Stimulated activated CD4-positive, alpha-beta T cell treated with anti-CD3 and anti-CD28 coated beads, Interleukin-2, amount 100 ng/mL, for 4 hours (primary cell): Measurements from ENCODE around the gene SNX33.
"Not testable (repeated sequence)": the region's sequence is repeated elsewhere in the genome, so short reads cannot be mapped to it uniquely, and the experiment has no call there.

Source experiments
- DNase-seq: peaks from one replicate; pipeline ENCODE4 v3.0.0-alpha.2; 2020; ENCODE audit warnings: low read depth

SNX33 gene, protein sequence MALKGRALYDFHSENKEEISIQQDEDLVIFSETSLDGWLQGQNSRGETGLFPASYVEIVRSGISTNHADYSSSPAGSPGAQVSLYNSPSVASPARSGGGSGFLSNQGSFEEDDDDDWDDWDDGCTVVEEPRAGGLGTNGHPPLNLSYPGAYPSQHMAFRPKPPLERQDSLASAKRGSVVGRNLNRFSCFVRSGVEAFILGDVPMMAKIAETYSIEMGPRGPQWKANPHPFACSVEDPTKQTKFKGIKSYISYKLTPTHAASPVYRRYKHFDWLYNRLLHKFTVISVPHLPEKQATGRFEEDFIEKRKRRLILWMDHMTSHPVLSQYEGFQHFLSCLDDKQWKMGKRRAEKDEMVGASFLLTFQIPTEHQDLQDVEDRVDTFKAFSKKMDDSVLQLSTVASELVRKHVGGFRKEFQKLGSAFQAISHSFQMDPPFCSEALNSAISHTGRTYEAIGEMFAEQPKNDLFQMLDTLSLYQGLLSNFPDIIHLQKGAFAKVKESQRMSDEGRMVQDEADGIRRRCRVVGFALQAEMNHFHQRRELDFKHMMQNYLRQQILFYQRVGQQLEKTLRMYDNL

DNA sequence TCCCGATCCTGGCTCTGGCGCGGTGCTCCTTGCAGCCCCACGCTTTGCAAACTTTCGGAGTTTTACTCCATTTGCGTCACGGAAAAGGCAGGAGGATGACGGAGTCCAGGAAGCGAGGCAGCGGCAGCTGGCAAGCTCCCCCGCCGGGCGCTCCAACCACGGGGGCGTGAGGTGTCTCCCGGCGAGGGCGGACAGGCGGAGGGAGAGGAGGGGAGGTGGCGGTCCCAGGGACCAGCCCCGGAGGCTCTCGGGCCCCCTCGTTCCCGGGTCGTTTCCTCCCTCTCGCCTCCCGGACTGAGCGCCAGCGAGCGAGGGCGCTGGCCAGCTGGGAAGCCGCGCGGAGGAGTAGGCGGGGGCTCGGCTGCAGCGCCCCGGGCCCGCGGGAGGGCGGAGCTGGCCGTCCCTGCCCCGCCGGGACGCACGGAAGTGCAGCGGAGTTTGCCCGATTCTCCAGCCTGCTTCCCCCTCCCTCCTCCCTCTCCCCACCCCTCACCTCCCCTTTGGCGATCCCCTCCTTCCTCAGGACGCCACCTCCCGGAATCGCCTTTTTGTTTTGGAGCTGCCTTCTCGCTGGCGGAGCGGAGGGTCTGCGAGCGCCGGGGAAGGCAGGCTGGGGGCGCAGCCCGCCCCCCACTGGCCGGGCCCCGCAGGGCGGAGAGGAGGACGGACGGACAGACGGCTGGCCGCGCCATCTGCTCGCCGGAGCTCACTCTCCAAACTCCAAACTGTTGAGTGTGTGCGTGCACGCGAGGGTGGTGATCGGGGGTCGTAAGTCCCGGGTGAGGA, at the start of gene SNX33:
Gene SNX33 (plus strand): TSS at position 543 of the 786 bp plus-strand sequence. CDS start 1,191 bp downstream, outside the sequence.
- DNase-seq = peak; percentile 61

DNA sequence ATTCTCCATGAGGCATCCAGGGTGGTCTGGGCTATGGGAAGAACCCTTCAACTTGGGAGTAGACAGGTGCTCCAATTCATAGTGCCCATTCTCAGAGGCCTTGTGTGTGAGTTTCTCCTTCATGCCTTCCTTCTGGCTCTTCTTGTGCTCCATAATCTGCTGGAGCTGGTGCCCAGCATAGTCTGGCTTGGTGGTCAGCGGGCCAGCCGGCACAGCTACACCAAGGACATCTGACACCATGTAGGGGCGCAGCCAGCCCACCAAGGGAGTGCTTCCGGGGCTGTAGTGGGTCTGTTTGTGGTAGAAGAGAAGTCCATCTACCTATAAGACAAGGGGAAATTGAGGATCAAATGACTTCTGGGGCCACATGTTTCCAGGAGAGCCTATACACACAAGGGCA, 49.4 kb upstream of the SNX33 start:
- no peak for DNase-seq

DNA sequence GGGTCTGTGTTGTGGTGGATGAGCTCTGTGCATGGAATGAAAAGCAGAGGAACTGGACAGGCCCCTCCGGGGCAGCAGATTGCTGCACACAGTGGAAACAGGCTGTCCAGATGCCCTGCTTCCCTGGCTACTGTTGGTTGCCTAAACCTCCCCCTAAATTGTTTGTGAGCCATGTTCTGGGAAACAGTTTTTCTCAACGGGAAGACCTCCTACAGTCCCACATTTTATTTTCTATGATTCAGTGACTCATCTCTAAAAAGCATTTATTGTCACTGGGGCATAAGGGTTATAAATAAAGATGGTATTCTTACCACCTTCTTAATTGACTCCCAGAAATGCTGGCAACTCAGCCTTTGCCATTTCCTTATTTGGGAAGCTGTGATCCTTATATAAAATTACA, 48.3 kb upstream of the SNX33 start:
- DNase-seq = no peak

DNA sequence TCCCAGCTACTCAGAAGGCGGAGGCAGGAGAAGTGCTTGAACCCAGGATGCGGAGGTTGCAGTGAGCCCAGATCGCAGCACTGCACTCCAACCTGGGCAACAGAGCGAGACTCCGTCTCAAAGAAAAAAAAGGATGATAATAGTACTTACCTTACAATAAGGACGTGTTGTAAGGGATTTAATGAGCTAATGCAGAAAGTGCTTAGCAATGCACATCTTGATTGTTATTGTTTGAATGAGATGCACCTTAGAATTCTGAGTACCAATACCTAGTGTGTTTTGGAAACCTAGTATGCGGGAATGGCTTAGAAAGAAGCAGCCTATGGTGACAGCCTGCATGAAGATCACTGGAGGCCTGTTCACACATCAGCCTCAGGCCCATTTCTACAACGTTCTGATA, 41.7 kb upstream of the SNX33 start:
- DNase-seq = no peak

DNA sequence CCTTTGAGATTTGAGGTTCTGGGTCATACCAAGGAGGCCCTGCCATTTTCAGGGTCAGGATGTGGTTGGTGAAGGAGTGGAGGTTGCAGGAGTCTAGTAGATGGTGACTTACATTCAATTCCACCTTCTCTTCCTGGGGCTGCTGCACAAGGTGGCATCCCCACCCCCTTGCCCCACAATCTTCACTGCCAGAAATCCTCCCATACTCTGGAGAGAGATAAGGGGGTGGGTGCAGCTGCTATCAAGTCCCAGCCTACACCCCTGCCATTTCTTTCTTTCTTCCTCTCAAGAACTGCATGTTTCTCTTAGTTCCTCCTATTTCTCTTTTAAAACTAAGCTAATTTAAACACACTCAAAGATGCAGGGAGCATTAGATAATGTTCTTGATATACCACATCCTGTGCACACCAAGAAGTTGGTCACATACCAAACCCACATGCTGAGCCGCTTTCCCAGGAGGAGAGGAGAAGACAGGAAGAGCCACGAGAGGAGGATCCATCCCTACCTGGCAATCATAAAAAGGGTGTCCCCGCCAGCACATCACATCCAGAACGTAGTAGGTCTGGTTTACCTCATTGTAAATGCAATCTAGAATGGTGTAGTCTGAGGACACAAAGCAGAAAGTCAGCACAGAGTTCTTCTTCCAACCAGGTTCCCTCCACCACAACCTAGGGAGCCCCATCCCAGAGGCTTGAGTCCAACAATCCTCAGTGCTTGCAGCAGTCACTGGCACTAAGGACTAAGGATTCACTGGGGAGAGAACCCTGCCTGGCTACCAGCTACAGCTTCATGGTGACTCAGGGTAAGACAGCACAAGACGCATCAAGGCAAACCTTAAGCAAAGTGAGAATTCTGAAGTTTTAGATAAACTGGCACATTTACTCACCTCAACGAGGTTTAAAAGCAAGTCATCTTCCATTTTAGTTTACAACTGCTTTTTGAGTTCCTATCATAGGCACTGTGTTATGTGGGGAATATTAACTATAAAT, 40.7 kb upstream of the SNX33 start:
- no peak for DNase-seq

DNA sequence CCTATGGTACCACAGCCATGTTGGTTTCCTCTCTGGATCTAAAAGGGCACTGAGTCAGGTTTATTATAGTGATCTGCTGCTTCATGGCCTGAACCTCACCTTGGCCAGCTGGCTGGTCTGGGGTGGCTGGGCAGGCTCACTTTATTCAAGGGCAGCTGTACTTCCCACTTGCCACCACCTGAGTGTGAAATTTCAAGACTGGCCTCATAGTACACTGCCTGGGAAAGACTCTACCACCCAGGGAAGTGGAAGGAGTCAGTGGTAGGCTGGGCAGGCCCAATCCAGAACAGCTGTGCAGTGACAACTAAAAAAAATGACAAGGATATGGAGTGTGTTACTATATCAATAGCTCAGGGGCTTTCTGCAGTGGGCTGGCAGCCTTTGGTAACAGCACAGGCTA, 30.9 kb upstream of the SNX33 start:
- DNase-seq = no peak

DNA sequence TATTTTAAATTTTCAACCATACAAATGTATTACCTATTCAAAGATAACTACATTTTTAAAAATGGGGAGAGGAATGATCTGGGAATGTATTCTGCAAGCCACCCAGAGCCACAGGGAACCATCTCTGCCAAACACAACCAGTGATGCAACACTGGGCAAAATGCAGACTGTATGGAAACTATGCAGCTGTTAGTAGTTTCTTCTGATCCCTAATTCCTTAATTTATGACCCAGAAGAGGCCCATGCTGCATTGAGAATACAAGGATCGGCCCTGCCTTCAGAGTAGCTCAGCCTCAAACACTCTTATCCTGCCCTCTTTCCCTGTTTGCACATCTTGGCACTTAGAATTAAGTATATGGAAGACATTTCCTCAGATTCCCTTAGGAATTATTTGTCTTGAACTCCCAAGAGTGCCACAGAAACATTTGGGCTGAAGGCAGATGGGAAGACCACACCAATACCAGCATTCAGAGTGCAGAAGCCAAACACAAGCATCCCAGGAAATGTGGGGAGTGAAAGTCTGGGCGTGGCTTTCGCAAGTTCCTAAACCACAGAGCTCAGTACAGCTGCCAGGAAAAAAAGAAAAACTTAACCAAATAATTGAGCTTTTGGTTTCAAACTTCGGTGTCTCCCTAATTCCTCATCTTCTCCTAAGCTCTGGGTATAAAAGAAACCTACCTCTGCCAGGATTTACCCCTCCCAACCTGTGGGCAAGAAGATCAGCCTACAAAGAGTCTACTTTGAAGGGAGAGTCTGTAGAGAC, 27.5 kb upstream of the SNX33 start:
- no peak for DNase-seq

DNA sequence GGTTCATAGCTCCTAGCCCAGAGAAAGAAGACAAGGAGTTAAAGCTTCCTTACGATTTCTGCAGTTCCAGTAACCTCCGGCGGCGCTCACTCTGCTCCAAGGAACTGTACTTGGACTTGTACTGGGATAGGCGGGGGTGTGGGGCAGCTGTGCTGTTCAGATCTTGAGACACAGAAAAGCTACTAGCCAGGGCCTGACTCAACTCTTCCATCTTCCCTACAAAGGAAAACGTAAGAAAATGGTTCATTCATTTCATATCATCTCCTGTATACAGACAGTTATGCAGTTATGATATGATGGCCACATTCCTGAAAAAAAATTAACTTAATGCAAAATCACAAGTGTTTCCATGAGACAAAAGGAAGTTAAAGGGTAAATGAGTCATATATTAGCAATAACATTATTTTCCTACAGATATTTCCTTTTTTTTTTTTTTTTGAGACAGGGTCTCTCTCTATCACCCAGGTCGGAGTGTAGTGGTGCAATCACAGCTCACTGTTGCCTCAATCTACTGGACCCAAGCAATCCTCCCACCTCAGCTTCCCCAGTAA, 26.8 kb upstream of the SNX33 start:
- no peak for DNase-seq

DNA sequence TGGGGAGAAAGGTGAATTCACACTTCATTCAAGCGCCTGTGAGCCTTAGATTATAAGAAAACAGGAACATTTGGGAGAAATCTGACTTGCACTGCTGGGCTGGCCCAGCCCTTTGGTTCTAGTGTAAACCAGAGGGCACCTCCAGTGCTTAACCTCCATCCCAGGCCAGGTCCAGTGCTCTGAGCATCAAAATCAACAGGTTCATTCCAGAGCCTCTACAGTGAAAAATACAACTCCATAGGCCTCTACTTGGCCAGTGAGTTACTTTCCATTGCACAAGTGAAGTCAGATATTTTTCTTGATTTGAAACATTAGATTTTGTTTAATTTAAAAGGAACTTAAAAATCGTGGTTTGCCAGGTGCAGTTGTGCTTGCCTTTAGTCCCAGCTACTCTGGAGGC, 25.2 kb upstream of the SNX33 start:
- no peak for DNase-seq

DNA sequence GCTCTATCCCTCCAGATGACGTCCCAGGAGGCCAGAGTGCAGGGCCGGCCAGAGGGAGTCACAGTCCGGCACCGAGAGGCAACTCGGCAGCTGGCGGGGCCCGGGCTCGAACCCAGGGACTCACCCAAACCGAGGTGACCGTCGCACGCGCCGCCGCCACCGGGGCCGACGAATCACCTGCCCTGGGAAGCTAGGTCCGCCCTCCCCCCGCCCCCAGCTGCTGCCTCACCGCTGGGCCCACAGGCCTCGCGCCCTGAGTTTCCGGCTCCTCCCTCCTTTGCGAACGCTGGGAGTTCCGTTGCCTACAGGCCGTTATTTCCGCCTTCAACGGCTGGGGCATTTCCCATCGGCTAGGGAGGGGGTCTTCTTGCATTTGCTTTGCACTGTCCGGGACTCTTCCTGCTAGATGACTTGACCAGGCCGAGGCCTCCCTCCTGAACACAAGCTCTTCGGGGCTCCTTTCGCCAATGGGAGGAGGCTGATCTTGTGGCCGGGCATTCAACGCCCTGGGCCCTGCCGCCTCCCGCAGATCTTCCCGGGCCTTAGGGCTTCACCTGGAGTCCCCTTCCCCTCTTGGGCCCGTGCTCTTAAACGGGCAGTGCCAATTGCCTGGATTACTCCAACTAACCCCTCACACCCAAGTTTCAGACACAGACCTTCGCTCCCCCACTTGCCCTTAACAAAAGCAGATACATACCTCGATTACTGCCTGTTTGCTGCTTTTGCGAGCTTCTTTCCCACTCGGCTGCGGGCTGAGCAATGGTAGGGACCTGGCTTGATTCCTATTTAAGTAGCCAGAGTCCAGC, 22.0 kb upstream of the SNX33 start, which contains the start of gene SNUPN:
Gene SNUPN (minus strand): TSS at position 184 of the 806 bp plus-strand sequence. CDS start 4,674 bp downstream, outside the sequence.
- DNase-seq = peak; percentile 91

DNA sequence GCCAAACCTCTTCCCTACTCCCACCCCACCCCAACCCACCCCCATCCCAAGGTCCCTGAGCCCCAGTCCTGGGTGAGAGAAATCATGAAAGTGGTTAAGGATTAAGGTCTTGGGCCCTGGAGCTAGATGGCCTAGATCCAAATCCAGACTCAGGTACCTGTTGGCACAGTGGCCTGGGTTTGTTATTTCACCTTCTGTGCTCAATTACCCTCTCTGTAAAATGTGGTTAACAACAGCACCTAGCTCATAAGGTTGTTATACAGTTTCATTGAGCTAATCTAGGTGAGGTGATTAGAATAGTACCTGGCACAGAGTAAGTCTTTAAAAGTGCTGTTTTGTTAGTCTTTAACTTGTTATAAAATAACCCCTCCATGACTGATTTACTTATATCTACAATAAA, 15.8 kb upstream of the SNX33 start:
- no peak for DNase-seq

DNA sequence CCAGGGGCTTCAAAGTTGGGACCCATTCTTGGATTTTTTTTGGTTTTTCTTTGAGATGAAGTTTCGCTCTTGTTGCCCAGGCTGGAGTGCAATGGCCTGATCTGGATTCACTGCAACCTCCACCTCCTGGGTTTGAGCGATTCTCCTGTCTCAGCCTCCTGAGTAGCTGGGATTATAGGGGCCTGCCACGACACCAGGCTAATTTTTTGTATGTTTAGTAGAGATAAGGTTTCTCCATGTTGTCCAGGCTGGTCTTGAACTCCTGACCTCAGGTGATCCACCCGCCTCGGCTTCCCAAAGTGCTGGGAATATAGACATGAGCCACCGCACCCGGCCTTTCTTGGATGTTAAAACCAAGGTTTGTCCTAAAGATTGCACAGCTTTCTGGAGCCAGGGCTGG, 13.8 kb upstream of the SNX33 start:
- DNase-seq = not testable (repeated sequence)

DNA sequence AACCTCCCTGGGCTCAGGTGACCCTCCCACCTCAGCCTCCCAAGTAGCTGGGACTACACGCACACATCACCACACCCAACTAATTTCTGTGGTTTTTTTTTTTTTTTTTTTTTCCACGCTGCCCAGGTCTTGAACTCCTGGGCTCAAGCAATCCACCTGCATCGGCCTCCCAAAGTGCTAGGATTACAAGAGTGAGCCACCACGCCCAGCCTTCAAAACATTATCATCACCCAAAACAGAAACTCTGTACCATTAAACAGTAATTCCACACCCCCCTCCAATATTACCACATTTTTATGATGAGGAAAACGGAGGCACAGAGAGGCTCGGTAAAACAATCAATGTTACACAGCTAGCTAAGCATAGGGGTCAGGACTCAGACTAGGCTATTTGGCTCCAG, 11.7 kb upstream of the SNX33 start:
- no peak for DNase-seq

DNA sequence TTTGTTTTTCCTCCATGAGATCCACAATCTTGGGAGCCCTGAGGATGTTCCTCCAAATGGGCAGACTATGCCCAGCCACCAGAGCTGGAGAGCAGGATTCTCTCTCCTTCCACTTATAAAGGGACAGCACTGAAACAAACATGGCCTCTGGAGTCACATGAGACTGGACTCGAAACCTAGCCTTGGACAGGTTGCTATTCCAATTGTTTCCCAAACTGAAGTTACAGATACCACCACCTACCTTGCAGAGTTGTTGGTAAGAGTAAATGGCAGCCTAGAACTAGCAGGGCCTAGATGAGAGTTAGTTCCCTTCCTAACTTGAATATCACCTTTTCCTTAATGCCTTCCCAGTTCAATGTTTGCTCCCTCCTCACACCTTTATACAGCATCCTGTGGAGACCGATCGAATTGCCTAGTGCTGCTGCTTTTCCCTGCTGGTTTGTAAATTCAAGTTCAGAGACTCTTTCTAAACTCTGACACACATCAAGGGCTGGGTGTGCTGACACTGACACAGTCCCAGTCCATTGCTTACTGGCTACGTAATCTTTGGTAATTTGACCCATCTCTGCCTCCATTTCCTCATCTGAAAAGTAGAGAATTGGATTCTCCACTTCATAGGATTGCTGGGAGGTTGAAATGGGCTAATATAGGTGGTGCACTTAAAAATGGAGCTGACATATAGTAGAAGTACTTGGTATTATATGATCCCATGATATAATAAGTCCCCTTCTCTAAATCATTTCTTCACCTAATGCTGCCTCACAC, 10.3 kb upstream of the SNX33 start:
- DNase-seq = no peak

DNA sequence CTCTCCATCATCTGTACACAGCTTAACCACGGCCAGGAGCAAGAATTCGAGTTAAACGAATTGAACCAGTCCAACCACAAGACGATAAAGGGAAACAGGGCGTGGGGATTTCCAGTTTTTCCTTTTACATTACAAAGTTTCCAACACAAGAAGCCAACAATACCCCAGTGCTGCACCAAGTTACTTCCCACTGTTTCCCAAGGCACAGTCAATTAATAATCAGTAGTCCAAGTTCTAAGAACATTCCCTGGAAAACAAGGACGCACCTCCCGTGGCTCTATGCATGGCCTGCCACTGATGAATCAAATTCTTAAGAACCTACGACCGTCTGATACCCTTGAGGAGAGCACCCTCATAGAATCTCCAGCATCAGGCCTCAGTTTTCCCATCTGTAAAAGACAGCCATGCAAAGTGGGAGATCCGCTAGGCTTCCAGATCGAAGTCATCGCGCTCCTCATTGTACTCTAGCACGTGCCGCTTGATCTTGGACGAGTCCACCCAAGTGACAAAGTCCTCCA, 8.5 kb upstream of the SNX33 start:
- DNase-seq = no peak

DNA sequence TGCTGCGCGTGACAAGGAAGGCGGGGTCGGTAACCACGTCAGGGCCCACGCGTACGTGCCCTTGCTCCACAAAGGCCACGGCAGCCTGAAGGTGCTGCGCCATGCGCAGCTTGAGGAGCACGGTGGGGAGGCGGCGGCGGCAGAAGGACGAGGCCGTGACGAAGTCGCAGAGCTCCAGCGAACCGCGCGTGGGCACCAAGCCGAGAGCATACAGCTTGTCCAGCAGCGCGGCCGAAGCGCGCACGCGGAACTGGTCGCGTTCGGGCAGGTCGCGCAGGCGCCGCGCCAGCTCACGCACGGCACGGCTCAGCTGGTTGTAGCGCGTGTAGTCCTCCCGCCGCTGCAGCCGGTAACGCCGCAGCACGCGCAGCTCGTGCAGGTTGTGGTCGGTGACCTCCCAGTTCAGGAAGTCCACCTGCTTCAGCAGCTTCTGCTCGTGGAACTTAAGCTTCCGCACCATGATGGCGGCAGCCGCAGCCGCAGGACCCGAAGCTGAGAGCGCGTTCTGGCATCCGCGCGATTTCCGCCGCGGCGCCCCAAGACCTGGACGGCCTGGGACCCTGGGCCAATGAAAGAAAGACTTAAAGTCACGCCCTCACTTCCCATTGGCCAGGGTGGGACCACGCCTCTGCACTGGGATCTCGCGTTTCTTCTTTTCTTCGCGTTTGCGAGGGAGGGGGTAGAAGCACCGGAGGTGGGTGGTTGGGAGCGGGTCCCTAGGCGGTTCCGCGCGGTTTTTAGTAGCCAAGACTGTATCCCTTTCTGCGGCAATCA, 7.8 kb upstream of the SNX33 start, which contains the start of gene IMP3:
Gene IMP3 (minus strand): TSS at position 516 of the 774 bp plus-strand sequence. CDS start 56 bp downstream, at position 460.
- peak; percentile 89 for DNase-seq

DNA sequence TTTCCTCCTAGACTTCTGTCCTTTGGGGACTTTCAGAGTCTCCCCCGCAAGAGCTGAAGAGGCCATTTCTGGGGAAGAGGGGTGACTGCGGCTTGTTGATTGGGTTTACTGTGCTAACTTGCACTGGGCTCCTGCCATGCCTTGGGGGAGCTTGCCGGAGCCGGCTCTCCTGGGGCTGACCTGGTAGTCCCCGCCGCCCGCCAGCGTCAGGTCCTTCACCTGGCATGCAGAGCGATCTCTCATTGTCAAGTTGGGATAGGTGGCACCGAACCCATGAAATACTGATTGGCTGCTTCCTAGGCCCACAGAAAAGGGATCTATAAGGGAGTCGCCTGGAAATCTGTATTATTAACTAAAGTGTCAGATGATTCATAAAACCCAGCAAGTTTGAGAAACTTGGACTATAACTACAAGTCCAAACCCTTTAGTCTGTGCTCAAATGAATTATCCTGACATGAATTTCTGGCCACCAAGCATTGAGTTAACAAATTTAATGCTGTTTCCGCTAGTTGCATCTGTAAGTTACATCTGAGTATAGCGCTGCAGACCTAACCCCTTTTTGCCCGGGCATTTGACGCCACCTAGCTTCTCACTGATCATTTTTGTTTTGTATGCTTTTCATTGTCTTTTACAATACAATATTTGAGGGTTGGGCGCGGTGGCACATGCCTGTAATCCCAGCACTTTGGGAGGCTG, 7.1 kb upstream of the SNX33 start:
- peak; percentile 43 for DNase-seq
